Measurements from ENCODE around the gene CDV3. TPM values are rescaled to one million over a fixed set of nuclear protein-coding genes. Genes with fewer than 3 reads are reported as not detected.

CDV3 gene
- total RNA-seq, 1 donor from 2014 or later: 227 TPM

GRCh38 chr3:133599280-133599679 lies 25.8 kb downstream of the CDV3 start:
- H3K4me3 Mint-ChIP-seq: no peak overlapping the region
- H3K9me3 Mint-ChIP-seq: no peaks in the 10 kb centered on the region
- ChIA-PET CTCF (no interaction called here), POLR2A (no interaction called here)
- intact Hi-C loops (cut with micrococcal nuclease): no loop called here
- no peak for TF ChIP-seq CTCF (IDR thresholded peaks at IDR 0.05)
- no peak for ATAC-seq (ENCODE audit: low read depth)
- peaks cover 29% of the 10 kb centered on the region for H3K36me3 Mint-ChIP-seq (ENCODE audit: low read depth)
- no peak overlapping the region for H3K27ac Mint-ChIP-seq
- H3K27me3 Mint-ChIP-seq: no peaks in the 10 kb centered on the region
- peaks cover 2% of the 10 kb centered on the region for H3K4me1 Mint-ChIP-seq
- DNase-seq: no peak

- Mint-ChIP-seq H3K27me3 (no peaks in the 10 kb centered on the region), H3K27ac (no peak overlapping the region), H3K9me3 (no peaks in the 10 kb centered on the region), H3K36me3 (ENCODE audit: low read depth) (peaks cover 39% of the 10 kb centered on the region), H3K4me1 (no peaks in the 10 kb centered on the region), H3K4me3 (no peak overlapping the region)
- ATAC-seq (ENCODE audit: low read depth) (no peak), DNase-seq (no peak)
- POLR2A ChIA-PET: no interaction called here
- intact Hi-C loops (cut with micrococcal nuclease): loop anchor here (5.0 kb wide), 1 partner anchor 37 kb away; no protein-coding TSS in a partner anchor
- no peak for TF ChIP-seq CTCF (IDR thresholded peaks at IDR 0.05)
- CTCF ChIA-PET: no interaction called here
Measured at GRCh38 chr3:133600572-133601081, 27.1 kb downstream of the CDV3 start.

GRCh38 chr3:133606342-133606741 lies 32.9 kb downstream of the CDV3 start:
- no peaks in the 10 kb centered on the region for H3K27me3 Mint-ChIP-seq
- ATAC-seq (ENCODE audit: low read depth) (no peak), DNase-seq (no peak)
- intact Hi-C loops (cut with micrococcal nuclease): no loop called here
- no peak overlapping the region for H3K4me3 Mint-ChIP-seq
- H3K4me1 Mint-ChIP-seq: no peaks in the 10 kb centered on the region
- ChIA-PET POLR2A (no interaction called here), CTCF (no interaction called here)
- no peak overlapping the region for H3K27ac Mint-ChIP-seq
- peaks cover 69% of the 10 kb centered on the region for H3K36me3 Mint-ChIP-seq (ENCODE audit: low read depth)
- TF ChIP-seq CTCF (IDR thresholded peaks at IDR 0.05): no peak
- H3K9me3 Mint-ChIP-seq: peaks cover 2% of the 10 kb centered on the region

GRCh38 chr3:133606902-133607301 lies 33.4 kb downstream of the CDV3 start:
- Mint-ChIP-seq H3K4me1 (no peaks in the 10 kb centered on the region), H3K9me3 (peaks cover 2% of the 10 kb centered on the region), H3K27ac (no peak overlapping the region), H3K27me3 (no peaks in the 10 kb centered on the region), H3K4me3 (no peak overlapping the region), H3K36me3 (ENCODE audit: low read depth) (peaks cover 66% of the 10 kb centered on the region)
- CTCF ChIA-PET: no interaction called here
- DNase-seq (no peak), ATAC-seq (ENCODE audit: low read depth) (no peak)
- POLR2A ChIA-PET: no interaction called here
- TF ChIP-seq CTCF (IDR thresholded peaks at IDR 0.05): no peak
- intact Hi-C loops (cut with micrococcal nuclease): no loop called here

GRCh38 chr3:133607816-133608215 lies 34.3 kb downstream of the CDV3 start:
- POLR2A ChIA-PET: no interaction called here
- Mint-ChIP-seq H3K27ac (no peak overlapping the region), H3K4me1 (no peaks in the 10 kb centered on the region), H3K36me3 (ENCODE audit: low read depth) (peaks cover 65% of the 10 kb centered on the region), H3K4me3 (no peak overlapping the region), H3K9me3 (peaks cover 2% of the 10 kb centered on the region), H3K27me3 (no peaks in the 10 kb centered on the region)
- CTCF ChIA-PET: interaction anchor here (1.5 kb wide), 1 partner anchor 144 kb away, joined by 3 read pairs; no protein-coding TSS in a partner anchor
- TF ChIP-seq CTCF (IDR thresholded peaks at IDR 0.05): no peak
- intact Hi-C loops (cut with micrococcal nuclease): no loop called here
- DNase-seq (no peak), ATAC-seq (ENCODE audit: low read depth) (no peak)
